GM23338 (cell line): ENCODE results near the gene FANK1.

ENCODE experiments used
- CREB1 ChIP-seq: fragments of 250-450 bp; sonication (Bioruptor Pico); IDR thresholded peaks from 2 replicates; pipeline ENCODE4 v1.5.0; 2020; ENCODE audit warnings: low read depth, mild to moderate bottlenecking, moderate library complexity
- CTCF ChIP-seq, 2 experiments: fragments of 200-600 bp in 1 of 2; sonication (generic) in 1 of 2; conservative IDR thresholded peaks; 2 replicates each; pipeline versions ENCODE4 v1.5.1 to v1.6.1; 2016 to 2017; ENCODE audit warnings: antibody characterized with exemption in 2 of 2, low read depth in 2 of 2, mild to moderate bottlenecking in 2 of 2, moderate library complexity in 1 of 2
- EZH2 ChIP-seq: fragments of 200-600 bp; sonication (generic); IDR thresholded peaks from one replicate; pipeline ENCODE4 v1.8.0; 2017; ENCODE audit warnings: antibody characterized with exemption, mild to moderate bottlenecking, low read depth; ENCODE audit not compliant: unreplicated experiment
- EZH2phosphoT487 ChIP-seq: fragments of 200-600 bp; sonication (generic); IDR thresholded peaks from one replicate; pipeline ENCODE4 v1.8.1; 2018; ENCODE audit warnings: antibody characterized with exemption; ENCODE audit not compliant: unreplicated experiment
- JUNB ChIP-seq: IDR thresholded peaks from one replicate; pipeline ENCODE4 v1.6.1; 2016; ENCODE audit warnings: antibody characterized with exemption; ENCODE audit not compliant: unreplicated experiment
- NANOG ChIP-seq: IDR thresholded peaks from 2 replicates; pipeline ENCODE4 v1.6.1; 2016; ENCODE audit warnings: antibody characterized with exemption, borderline replicate concordance
- POLR2AphosphoS5 ChIP-seq: IDR thresholded peaks from 2 replicates; pipeline ENCODE4 v1.6.1; 2016; ENCODE audit warnings: antibody characterized with exemption, low read depth
- ZNF114 ChIP-seq: fragments of 250-450 bp; sonication (Bioruptor Pico); IDR thresholded peaks from 2 replicates; pipeline ENCODE4 v1.5.0; 2020; ENCODE audit warnings: mild to moderate bottlenecking, moderate library complexity
- ZNF331 ChIP-seq: fragments of 250-450 bp; sonication (Bioruptor Pico); IDR thresholded peaks from 2 replicates; pipeline ENCODE4 v1.5.0; 2020; ENCODE audit warnings: low read depth, mild to moderate bottlenecking, moderate library complexity
- ZNF462 ChIP-seq: fragments of 250-450 bp; sonication (Bioruptor Pico); IDR thresholded peaks from 2 replicates; pipeline ENCODE4 v1.5.0; 2020; ENCODE audit warnings: mild to moderate bottlenecking, moderate library complexity
- TF ChIP-seq, protein P1 (sequence below): IDR thresholded peaks from one replicate; pipeline ENCODE4 v1.6.1; 2018; ENCODE audit warnings: antibody characterized with exemption; ENCODE audit not compliant: unreplicated experiment
- TF ChIP-seq, protein P2 (sequence below): IDR thresholded peaks from 2 replicates; pipeline ENCODE4 v1.6.1; 2016; ENCODE audit warnings: antibody characterized with exemption

DNA sequence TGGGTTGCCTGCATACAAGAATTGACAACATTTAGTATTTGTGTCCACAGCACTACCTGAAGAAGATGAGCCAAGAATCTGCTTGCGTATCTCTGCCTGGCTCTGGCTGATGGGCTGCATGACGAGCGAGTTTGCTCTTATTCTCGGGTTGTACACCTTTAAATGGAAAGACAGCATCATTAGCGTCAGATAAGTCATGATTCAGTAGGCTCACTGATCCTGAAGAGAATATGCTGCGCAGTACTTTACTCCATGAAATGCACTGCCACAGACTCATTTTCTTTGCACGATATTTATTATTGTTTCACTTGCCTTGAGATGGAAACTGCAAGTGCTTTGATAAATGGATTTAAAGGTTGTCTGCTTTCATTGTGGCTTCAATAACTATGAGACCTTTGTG is 43.9 kb upstream of the FANK1 start:
- no peak for TF ChIP-seq CTCF (conservative IDR thresholded peaks at IDR 0.05; ENCODE audit: low read depth in 2 of 2)
- TF ChIP-seq, protein P1, sequence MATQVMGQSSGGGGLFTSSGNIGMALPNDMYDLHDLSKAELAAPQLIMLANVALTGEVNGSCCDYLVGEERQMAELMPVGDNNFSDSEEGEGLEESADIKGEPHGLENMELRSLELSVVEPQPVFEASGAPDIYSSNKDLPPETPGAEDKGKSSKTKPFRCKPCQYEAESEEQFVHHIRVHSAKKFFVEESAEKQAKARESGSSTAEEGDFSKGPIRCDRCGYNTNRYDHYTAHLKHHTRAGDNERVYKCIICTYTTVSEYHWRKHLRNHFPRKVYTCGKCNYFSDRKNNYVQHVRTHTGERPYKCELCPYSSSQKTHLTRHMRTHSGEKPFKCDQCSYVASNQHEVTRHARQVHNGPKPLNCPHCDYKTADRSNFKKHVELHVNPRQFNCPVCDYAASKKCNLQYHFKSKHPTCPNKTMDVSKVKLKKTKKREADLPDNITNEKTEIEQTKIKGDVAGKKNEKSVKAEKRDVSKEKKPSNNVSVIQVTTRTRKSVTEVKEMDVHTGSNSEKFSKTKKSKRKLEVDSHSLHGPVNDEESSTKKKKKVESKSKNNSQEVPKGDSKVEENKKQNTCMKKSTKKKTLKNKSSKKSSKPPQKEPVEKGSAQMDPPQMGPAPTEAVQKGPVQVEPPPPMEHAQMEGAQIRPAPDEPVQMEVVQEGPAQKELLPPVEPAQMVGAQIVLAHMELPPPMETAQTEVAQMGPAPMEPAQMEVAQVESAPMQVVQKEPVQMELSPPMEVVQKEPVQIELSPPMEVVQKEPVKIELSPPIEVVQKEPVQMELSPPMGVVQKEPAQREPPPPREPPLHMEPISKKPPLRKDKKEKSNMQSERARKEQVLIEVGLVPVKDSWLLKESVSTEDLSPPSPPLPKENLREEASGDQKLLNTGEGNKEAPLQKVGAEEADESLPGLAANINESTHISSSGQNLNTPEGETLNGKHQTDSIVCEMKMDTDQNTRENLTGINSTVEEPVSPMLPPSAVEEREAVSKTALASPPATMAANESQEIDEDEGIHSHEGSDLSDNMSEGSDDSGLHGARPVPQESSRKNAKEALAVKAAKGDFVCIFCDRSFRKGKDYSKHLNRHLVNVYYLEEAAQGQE = no peak
- TF ChIP-seq EZH2 = no peak
- no peak for TF ChIP-seq EZH2phosphoT487
- TF ChIP-seq POLR2AphosphoS5 = no peak
- TF ChIP-seq ZNF114 = no peak
- no peak for TF ChIP-seq ZNF331 (CRISPR knock-in tag)
- TF ChIP-seq, protein P2, sequence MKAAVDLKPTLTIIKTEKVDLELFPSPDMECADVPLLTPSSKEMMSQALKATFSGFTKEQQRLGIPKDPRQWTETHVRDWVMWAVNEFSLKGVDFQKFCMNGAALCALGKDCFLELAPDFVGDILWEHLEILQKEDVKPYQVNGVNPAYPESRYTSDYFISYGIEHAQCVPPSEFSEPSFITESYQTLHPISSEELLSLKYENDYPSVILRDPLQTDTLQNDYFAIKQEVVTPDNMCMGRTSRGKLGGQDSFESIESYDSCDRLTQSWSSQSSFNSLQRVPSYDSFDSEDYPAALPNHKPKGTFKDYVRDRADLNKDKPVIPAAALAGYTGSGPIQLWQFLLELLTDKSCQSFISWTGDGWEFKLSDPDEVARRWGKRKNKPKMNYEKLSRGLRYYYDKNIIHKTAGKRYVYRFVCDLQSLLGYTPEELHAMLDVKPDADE = no peak
- no peak for TF ChIP-seq CREB1 (CRISPR knock-in tag)
- TF ChIP-seq JUNB = no peak
- TF ChIP-seq NANOG = no peak
- TF ChIP-seq ZNF462 (CRISPR knock-in tag) = no peak
